ENCODE measurements around the gene HMGXB3. TPM values are rescaled to one million over a fixed set of nuclear protein-coding genes. Genes with fewer than 3 reads are reported as not detected.
A peak's percentile ranks its signal among the peaks of the same experiment; 100 is the strongest.

HMGXB3 gene
- total RNA-seq, 4 donors from 2014 or later = 19.7 to 27.0 (median 23.9) TPM

GRCh38 chr5:149993471-149993870 lies 7.1 kb upstream of the HMGXB3 start:
- Histone ChIP-seq H3K36me3 (peaks cover 0 to 9% of the 10 kb centered on the region in 2 donors), H3K4me3 (no peak overlapping the region), H3K27ac (peak overlapping the region in 1 of 4 donors; percentile 13), H3K9me3 (no peaks in the 10 kb centered on the region), H3K27me3 (no peaks in the 10 kb centered on the region), H3K4me1 (peaks cover 19 to 29% of the 10 kb centered on the region in 2 donors)
- no peak for DNase-seq
- no peak for TF ChIP-seq POLR2A (IDR thresholded peaks at IDR 0.05)
- TF ChIP-seq CTCF (IDR thresholded peaks at IDR 0.05 in 4 of 5, conservative IDR thresholded peaks at IDR 0.05 in 1 of 5) = no peak
- intact Hi-C loops (cut with DNase I; ENCODE audit: low total_unique reads) (loop anchor here (5.0 kb wide), 1 partner anchor 141 kb away; no protein-coding TSS in a partner anchor), in situ Hi-C loops (cut with MboI; ENCODE audit: low sequenced_read_pairs in 4 of 4) (loop anchor here in 2 of 4 donors (10.0 kb wide), 1 partner anchor 359 kb away; no protein-coding TSS in a partner anchor)
- no peak for ATAC-seq

GRCh38 chr5:149995385-149996204 lies 4.9 kb upstream of the HMGXB3 start:
- Histone ChIP-seq H3K27ac (peak overlapping the region in 2 of 4 donors; percentile 3 to 16), H3K27me3 (no peaks in the 10 kb centered on the region), H3K9me3 (no peaks in the 10 kb centered on the region), H3K4me1 (peaks cover 31 to 37% of the 10 kb centered on the region in 2 donors), H3K4me3 (no peak overlapping the region), H3K36me3 (peaks cover 0 to 9% of the 10 kb centered on the region in 2 donors)
- DNase-seq (peak in 1 of 2 donors; percentile 44), ATAC-seq (peak; percentile 9 to 24)
- no peak for TF ChIP-seq POLR2A (IDR thresholded peaks at IDR 0.05)
- no peak for TF ChIP-seq CTCF (IDR thresholded peaks at IDR 0.05 in 4 of 5, conservative IDR thresholded peaks at IDR 0.05 in 1 of 5)
- in situ Hi-C loops (cut with MboI; ENCODE audit: low sequenced_read_pairs in 4 of 4) (loop anchor here in 2 of 4 donors (10.0 kb wide), 1 partner anchor 361 kb away; no protein-coding TSS in a partner anchor), intact Hi-C loops (cut with DNase I; ENCODE audit: low total_unique reads) (no loop called here)

GRCh38 chr5:149996205-149996890 lies 4.2 kb upstream of the HMGXB3 start:
- in situ Hi-C loops (cut with MboI; ENCODE audit: low sequenced_read_pairs in 4 of 4) = loop anchor here in 2 of 4 donors (10.0 kb wide), 1 partner anchor 362 kb away; no protein-coding TSS in a partner anchor
- Histone ChIP-seq H3K4me1 (peaks cover 31 to 39% of the 10 kb centered on the region in 2 donors), H3K4me3 (no peak overlapping the region), H3K27me3 (no peaks in the 10 kb centered on the region), H3K27ac (no peak overlapping the region), H3K36me3 (peaks cover 0 to 9% of the 10 kb centered on the region in 2 donors), H3K9me3 (no peaks in the 10 kb centered on the region)
- intact Hi-C loops (cut with DNase I; ENCODE audit: low total_unique reads) = no loop called here
- DNase-seq (no peak), ATAC-seq (no peak)
- TF ChIP-seq CTCF (IDR thresholded peaks at IDR 0.05 in 4 of 5, conservative IDR thresholded peaks at IDR 0.05 in 1 of 5) (no peak), POLR2A (IDR thresholded peaks at IDR 0.05) (no peak)

- ATAC-seq (no peak), DNase-seq (no peak)
- H3K36me3 ChIP-seq = peaks cover 0 to 9% of the 10 kb centered on the region in 2 donors
- H3K4me3 ChIP-seq = no peak overlapping the region
- H3K27ac ChIP-seq = no peak overlapping the region
- in situ Hi-C loops (cut with MboI; ENCODE audit: low sequenced_read_pairs in 4 of 4) = loop anchor here in 2 of 4 donors (10.0 kb wide), 1 partner anchor 363 kb away; no protein-coding TSS in a partner anchor
- TF ChIP-seq CTCF (IDR thresholded peaks at IDR 0.05 in 4 of 5, conservative IDR thresholded peaks at IDR 0.05 in 1 of 5) = no peak
- no peak for TF ChIP-seq POLR2A (IDR thresholded peaks at IDR 0.05)
- intact Hi-C loops (cut with DNase I; ENCODE audit: low total_unique reads) = no loop called here
- H3K27me3 ChIP-seq = no peaks in the 10 kb centered on the region
- H3K9me3 ChIP-seq = no peaks in the 10 kb centered on the region
- H3K4me1 ChIP-seq = peaks cover 48 to 53% of the 10 kb centered on the region in 2 donors
Observed at GRCh38 chr5:149998281-149998680, 2.3 kb upstream of the HMGXB3 start.
